ENCODE data around the gene AP3B1.

- TF ChIP-seq, protein P1, sequence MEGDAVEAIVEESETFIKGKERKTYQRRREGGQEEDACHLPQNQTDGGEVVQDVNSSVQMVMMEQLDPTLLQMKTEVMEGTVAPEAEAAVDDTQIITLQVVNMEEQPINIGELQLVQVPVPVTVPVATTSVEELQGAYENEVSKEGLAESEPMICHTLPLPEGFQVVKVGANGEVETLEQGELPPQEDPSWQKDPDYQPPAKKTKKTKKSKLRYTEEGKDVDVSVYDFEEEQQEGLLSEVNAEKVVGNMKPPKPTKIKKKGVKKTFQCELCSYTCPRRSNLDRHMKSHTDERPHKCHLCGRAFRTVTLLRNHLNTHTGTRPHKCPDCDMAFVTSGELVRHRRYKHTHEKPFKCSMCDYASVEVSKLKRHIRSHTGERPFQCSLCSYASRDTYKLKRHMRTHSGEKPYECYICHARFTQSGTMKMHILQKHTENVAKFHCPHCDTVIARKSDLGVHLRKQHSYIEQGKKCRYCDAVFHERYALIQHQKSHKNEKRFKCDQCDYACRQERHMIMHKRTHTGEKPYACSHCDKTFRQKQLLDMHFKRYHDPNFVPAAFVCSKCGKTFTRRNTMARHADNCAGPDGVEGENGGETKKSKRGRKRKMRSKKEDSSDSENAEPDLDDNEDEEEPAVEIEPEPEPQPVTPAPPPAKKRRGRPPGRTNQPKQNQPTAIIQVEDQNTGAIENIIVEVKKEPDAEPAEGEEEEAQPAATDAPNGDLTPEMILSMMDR (IDR thresholded peaks at IDR 0.05; ENCODE audit: poor library complexity): no peak
- no peak for TF ChIP-seq EZH2 (IDR thresholded peaks at IDR 0.05; ENCODE audit: borderline replicate concordance)
Observed at GRCh38 chr5:77960863-77961396, 333.6 kb downstream of the AP3B1 start.
